ENCODE data around the gene BAIAP2L1.

BAIAP2L1 gene

GRCh38 chr7:98295467-98296192 is 105.3 kb downstream of the BAIAP2L1 start:
- DNase-seq (ENCODE audit: low spot score) = no peak
- FAIRE-seq = no peak

- DNase-seq (ENCODE audit: low spot score) (peak; percentile 41), FAIRE-seq (no peak)
Observed at GRCh38 chr7:98294798-98295382, 106.0 kb downstream of the BAIAP2L1 start.

- DNase-seq (ENCODE audit: low spot score) = no peak
Observed at GRCh38 chr7:98294326-98294725, 106.6 kb downstream of the BAIAP2L1 start.

GRCh38 chr7:98293746-98294145 is 107.1 kb downstream of the BAIAP2L1 start:
- DNase-seq (ENCODE audit: low spot score) (no peak), FAIRE-seq (no peak)

More at GRCh38 chr7:98294326-98294725, 106.6 kb downstream of the BAIAP2L1 start:
- no peak for FAIRE-seq

GRCh38 chr7:98293265-98293664 is 107.6 kb downstream of the BAIAP2L1 start:
- DNase-seq (ENCODE audit: low spot score) = no peak
- FAIRE-seq = no peak

- DNase-seq (ENCODE audit: low spot score) (no peak), FAIRE-seq (no peak)
Observed at GRCh38 chr7:98291717-98292116, 109.2 kb downstream of the BAIAP2L1 start.

DNA sequence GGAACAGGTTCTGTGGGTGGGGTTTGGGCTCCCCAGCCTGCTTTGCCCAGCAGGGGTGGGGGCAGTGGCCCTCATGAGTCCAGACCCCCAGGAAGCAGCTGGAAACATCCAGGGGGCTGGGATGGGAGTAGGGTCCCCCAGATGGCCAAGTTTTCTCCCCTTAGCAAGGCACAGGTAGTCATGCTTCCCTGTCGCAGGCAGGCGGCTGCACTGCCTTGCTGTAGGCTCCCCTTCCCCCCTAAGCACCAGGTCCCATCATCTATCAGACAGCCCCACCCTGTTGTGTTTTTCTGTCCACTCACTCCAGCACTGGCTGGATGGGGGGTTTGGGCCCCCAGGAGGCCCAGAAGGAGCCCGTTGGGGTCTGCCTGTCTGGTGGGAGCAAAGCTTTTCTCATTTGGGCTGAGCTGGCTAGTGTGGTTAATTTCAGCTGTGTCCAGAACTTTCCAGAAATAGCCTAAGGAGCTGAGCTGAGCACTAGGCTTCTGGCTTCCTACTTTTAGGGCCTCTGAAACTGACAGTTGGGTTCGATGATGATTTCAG is 111.5 kb downstream of the BAIAP2L1 start:
- no peak for FAIRE-seq
- DNase-seq (ENCODE audit: low spot score) = no peak

DNA sequence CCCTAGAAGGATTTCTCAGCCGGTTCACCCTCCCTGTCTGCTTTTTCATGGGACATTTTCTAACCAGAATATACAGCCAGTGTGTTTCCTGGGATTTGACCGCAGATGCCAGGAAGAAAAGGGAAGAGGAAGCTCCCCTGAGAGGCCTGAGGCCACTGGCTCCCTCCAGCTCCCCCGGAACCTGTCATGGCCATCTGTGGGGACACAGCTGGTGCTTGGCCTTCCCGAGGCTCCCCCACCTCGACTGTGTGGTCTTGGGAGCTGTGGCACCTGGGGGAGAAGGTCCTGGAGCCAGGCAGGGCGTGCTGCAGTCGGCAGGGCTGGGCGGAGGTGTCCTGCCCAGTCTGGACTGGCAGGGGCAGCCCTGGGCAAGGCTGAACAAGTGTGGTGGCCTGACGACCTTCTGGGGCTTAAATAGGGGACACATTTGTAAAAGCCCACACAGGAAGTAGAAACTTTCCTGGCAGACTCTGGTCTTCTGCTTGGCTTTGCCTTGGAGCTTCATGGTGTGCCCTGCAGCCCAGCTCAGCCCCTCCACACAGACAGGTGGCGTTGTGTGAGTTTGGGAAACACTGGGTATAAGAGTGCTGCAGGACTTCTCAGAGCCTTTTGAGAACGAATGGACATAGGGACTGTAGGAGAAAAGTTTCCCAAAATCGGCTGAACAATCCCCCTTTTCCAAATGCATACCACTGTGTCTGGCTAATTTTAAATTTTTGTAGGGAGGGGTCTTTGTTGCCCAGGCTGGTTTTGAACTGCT is 112.6 kb downstream of the BAIAP2L1 start:
- DNase-seq (ENCODE audit: low spot score) = no peak
- no peak for FAIRE-seq

DNA sequence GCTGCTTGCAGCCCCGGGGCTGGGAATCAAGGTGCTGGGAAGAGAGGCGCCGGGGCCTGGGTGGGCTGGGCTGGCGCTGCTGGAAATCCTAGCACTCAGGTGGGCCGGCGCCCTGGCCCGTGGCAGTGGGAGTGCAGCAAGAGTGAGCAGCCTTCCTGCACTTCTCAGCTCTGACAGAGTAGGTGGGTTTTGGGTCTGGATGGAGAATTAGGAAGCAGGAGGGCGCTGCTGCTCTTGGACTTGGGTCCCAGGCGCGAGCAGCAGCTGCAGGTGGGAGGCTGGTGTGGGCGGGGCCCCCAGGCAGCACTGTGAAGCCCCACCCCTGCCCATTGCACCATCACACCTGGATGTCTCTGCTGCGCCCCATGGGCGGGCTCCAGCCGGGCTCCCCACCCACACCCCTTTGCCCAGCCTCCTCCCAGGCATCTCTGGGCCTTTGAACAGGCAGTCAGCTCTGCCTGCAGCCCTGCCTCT is 113.4 kb downstream of the BAIAP2L1 start:
- DNase-seq (ENCODE audit: low spot score) (no peak), FAIRE-seq (no peak)

DNA sequence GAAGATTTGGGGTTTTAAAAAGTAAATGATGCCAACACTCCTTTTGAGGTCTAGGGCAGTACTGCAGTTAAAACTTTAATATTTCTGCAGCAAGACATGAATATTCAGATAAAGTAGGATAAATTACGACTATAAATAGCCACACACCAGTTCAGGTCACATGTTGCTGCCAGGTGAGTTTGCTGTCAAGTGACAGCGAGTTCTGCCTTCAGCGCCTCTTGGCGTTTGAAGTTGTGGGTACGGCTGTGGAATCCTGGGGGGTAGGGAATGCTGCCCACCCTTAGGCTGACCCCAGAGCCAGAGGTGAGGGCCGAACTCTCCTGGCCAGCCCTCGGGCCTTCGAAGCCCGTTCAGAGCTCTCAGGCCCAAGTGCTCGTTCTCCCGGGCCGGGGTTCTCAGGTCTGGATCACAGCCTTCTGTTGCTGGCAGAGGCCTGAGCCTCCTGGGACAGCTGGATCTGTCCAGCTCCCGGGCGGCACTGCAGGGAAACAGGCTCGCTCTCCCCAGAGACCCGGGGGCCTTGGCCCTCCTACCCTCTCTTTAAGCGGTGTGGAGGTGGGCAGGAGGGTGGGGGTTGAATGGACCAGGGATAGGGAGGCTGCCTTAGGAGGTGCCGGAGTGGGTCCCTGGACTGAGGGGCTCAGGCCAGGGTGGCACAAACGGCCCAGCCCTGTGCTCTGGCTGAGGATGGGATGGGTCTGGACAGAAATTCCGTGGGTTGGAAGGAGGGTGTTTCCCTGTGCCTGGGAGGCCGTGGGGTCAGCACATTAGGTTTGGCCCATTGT is 114.0 kb downstream of the BAIAP2L1 start:
- no peak for DNase-seq (ENCODE audit: low spot score)
- no peak for FAIRE-seq

GRCh38 chr7:98286093-98286539 is 114.8 kb downstream of the BAIAP2L1 start:
- peak; percentile 91 for DNase-seq (ENCODE audit: low spot score)
- peak; percentile 75 for FAIRE-seq

DNA sequence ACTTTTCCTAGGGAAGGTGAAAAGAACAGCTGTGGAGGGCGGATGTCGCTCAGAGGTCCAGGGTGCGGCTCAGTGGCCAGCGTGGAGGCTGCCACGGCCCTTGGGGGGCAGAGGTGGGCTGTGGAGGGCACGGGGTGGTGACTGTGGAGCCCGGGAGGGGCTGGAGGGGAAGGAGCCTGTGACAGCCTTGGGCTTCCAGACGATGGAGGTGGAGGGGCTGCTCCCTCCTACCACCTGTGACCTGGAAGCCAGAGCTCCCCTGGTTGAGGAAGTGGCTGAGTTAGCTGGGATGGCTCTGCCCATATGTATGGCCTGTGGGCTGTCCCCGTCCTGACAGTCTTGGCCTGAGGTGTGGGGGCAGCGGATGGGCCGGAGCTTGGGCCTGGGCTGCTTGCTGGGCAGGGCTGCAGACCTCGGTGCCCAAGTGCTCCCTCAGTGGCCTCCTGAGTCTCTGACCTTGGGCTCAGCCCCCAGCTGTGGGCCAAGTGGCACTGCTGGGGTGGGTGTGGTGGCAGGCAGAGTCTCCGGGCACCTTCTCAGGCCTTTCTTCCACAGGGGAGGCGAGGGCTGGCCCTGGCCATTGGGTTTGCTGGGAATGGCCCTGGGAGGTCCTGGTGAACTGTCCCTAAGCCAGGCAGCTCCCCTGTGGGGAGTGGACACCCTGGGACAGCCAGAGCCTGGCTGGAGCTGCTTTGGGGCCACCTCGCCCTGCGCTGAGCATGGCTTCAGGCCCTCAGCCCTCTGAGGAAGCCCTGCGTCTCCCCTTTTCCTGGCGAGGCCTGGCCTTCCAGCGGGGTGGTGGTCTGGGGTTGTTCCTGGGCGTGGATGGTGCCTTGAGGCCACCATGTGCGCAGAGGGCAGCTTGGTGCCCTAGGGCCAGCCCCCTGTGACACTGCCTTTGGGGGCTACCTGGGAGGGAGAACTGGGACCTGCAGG is 115.5 kb downstream of the BAIAP2L1 start:
- FAIRE-seq = no peak
- peak; percentile 13 for DNase-seq (ENCODE audit: low spot score)

DNA sequence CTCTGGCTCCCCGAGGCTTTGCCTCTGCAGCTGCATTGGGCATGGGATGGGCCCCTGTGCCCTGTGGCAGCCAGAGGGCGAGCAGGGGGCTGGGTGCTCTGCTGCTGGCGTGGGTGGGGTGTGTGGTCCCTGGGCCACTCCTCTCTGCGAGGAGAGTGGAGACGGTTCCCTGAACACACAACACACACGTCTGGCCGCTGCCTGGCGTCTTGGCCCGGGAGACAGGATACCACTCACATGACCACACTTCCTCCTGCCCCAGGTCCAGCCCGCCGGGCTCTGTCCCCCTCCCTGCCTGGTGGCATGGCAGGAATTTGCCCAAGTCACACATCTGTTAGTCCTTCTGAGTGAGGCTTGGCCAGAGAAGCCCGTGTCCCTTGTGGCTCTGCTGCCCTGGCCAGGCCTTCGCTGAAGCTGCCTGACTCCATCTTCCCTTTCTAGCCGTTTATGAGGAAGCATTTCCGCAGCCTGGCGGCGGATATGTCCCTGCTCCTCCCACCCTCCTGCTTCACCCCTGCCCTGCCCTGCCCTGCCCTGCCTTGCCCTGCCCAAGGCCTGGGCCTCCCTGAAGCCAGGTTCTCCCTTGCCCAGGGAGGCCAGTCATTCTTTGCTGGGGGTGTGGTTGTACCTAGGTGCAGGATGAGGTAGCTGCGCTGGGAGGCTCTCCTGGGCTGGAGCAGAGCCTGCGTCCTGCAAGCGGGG is 116.4 kb downstream of the BAIAP2L1 start:
- FAIRE-seq = peak; percentile 92

GRCh38 chr7:98283887-98284222 is 117.0 kb downstream of the BAIAP2L1 start:
- no peak for FAIRE-seq
- no peak for DNase-seq (ENCODE audit: low spot score)

More for the DNA sequence above, 116.4 kb downstream of the BAIAP2L1 start:
- DNase-seq (ENCODE audit: low spot score) = peak; percentile 99

GRCh38 chr7:98283127-98283886 is 117.6 kb downstream of the BAIAP2L1 start:
- DNase-seq (ENCODE audit: low spot score) = peak; percentile 77
- FAIRE-seq = peak; percentile 52

GRCh38 chr7:98282703-98283102 is 118.2 kb downstream of the BAIAP2L1 start:
- FAIRE-seq (no peak), DNase-seq (ENCODE audit: low spot score) (peak; percentile 24)

- DNase-seq (ENCODE audit: low spot score) = no peak
Observed at GRCh38 chr7:98281757-98282606, 118.9 kb downstream of the BAIAP2L1 start.

More at GRCh38 chr7:98281757-98282606, 118.9 kb downstream of the BAIAP2L1 start:
- no peak for FAIRE-seq
